PC-3 (cell line): ENCODE measurements around the gene CBARP.

ENCODE experiments used
- EZH2 ChIP-seq: fragments of 300-600 bp; sonication (generic); IDR thresholded peaks from one replicate; pipeline ENCODE4 v1.6.1; 2017; ENCODE audit warnings: antibody characterized with exemption, mild to moderate bottlenecking, low read length; ENCODE audit not compliant: unreplicated experiment
- EZH2phosphoT487 ChIP-seq: fragments of 300-600 bp; sonication (generic); IDR thresholded peaks from 2 replicates; pipeline ENCODE4 v1.6.1; 2018; ENCODE audit warnings: mild to moderate bottlenecking, antibody characterized with exemption, low read length, borderline replicate concordance
- TF ChIP-seq, protein P1 (sequence below): fragments of 300-600 bp; sonication (generic); conservative IDR thresholded peaks from 2 replicates; pipeline ENCODE4 v1.5.1; 2017; ENCODE audit warnings: antibody characterized with exemption, low read depth, mild to moderate bottlenecking, low read length

DNA sequence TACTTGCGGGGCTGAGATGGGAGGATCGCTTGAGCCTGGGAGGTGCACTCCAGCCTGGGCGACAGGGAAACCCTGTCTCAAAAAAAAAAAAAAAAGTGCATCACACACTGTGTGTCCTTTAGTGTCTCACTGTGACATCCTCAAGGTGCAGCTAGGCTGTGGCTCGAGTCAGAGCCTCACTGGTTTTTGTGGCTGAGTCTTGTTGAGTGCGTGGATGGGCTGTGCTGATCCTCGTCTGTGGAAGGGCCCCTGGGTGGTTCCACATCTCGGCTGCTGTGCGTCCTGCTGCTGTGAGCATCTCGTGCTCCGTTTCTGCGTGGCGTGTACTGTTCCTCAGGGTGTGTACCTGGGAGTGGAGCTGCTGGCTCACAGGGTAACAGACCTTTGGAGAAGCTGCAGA, 21.0 kb downstream of the CBARP start:
- TF ChIP-seq, protein P1, sequence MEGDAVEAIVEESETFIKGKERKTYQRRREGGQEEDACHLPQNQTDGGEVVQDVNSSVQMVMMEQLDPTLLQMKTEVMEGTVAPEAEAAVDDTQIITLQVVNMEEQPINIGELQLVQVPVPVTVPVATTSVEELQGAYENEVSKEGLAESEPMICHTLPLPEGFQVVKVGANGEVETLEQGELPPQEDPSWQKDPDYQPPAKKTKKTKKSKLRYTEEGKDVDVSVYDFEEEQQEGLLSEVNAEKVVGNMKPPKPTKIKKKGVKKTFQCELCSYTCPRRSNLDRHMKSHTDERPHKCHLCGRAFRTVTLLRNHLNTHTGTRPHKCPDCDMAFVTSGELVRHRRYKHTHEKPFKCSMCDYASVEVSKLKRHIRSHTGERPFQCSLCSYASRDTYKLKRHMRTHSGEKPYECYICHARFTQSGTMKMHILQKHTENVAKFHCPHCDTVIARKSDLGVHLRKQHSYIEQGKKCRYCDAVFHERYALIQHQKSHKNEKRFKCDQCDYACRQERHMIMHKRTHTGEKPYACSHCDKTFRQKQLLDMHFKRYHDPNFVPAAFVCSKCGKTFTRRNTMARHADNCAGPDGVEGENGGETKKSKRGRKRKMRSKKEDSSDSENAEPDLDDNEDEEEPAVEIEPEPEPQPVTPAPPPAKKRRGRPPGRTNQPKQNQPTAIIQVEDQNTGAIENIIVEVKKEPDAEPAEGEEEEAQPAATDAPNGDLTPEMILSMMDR, result no peak
- no peak for TF ChIP-seq EZH2
- TF ChIP-seq EZH2phosphoT487, result no peak
